HCEC 1CT (cell line): ENCODE data around the gene KNDC1.

ENCODE experiments used
- DNase-seq: peaks from one replicate; pipeline ENCODE4 v3.0.0-alpha.2; 2017

KNDC1 gene

GRCh38 chr10:133246236-133246626 is 86.2 kb downstream of the KNDC1 start:
- no peak for DNase-seq

DNA sequence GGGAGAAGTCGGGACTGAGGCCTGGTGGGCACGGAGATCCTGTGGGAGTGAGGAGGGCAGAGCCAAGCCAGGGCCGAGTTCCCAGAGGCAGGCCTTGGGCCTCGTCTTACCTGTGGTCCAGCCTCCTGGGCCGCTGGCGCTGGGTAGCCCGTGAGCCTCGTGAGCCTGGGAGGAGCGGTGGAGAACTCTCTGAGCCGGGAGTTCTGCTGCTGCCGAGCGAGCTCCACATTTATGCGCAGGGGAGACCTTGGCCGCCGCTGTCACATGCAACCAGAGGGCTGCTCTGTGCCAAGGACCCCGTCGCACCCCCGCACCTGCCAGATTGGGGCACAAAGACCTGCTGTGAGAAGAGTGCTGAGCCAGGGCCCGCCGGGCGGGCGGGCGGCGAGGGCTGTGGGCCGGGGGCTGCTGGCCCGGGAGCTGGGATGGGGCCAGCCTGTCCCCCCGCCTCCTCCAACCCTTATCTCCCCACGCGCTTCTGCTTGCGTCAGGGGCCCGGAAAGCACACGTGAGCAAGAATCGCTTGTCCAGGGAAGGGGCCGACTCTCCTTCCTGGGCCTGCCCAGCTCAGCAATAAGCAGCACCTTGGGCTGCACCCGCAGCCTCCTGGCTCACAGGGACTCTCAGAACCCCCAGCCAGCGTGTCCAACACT is 87.8 kb downstream of the KNDC1 start:
- DNase-seq: no peak

- DNase-seq: no peak
Observed at GRCh38 chr10:133248334-133248715, 88.3 kb downstream of the KNDC1 start.

DNA sequence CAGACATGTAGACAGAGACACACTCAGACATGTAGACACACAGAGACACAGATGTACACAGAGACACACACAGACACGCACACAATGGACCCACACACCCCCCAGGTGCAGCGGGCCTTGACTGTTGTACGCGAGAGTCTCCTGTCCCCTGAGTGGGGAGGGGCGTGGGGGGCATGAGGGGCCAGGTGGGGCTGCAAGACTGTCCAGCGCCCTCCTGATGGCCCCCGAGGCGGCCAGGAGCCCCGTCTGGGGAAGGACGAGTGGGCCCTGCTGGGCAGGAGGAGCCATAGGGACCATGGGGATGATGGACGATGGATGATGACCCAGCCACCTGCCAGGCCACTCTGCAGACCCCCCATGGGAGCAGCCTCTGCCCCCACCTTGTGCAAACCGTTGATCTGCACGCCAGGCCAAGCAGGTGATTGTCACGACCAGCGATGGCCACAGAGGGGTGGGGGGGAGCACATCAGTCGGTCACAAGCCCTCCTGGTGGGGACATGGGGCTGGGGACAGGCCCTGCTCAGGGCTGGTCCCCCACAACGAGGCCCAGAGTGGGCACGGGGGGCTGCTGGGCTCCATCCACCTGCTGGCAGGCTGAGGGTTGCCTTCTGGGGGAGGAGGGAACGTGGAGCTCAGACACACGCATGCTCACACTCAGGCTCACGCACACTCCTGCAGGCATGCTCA is 89.2 kb downstream of the KNDC1 start:
- no peak for DNase-seq

GRCh38 chr10:133249975-133250754 is 90.1 kb downstream of the KNDC1 start:
- no peak for DNase-seq

GRCh38 chr10:133251388-133252222 is 91.6 kb downstream of the KNDC1 start:
- DNase-seq: no peak

GRCh38 chr10:133252223-133252552 is 92.2 kb downstream of the KNDC1 start:
- no peak for DNase-seq

DNA sequence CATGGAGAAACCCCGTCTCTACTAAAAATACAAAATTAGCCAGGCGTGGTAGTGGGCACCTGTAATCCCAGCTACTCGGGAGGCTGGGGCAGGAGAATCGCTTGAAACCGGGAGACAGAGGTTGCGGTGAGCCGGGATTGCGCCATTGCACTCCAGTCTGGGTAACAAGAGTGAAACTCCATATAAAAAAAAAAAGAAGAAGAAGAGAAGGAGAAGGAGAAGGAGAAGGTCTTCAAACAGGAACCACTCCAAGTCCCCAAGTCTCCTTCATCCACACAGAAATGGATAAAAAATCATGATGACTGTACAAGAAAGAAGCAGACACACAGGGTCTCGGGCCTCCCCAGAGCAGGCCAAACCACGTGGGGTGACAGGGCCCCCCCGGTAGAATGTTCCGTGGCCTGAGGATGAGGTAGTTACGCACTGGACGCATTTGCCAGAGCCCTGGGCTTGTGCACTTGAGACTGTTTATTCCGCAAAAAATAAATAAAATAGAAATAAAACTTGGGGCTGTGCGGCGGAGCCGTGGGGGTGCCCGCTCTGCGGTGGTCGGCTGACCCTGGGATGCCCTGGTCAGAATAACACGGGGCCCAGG is 93.4 kb downstream of the KNDC1 start:
- DNase-seq: no peak

DNA sequence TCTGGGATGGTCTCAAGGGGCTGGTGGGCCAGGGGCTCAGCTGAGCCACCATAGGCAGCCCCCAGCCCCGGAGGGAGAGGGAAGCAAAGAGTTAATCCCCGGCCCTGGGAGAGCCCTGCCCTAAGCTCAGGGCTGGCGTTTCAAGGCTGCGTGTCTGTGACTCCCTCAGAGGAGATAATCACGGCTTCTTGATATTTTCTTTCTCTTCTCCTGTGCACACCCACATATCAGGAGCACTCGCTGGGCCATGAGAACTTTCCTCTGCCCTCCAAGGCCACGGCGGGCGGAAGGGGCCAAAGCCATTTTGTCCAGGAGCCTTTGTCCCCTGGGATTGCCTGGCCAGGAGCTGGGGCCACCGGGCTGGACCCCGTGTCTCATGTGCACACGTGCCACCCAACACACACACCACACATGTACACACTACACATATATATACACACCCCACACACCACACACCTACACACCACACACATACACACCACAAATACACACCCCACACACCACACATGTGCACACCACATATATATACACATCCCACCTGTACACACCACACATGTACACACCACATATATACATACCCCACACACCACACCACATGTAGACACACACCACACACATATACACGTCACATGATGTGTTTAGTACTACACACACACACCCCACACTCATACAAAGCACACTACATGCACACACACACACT is 94.6 kb downstream of the KNDC1 start:
- no peak for DNase-seq

DNA sequence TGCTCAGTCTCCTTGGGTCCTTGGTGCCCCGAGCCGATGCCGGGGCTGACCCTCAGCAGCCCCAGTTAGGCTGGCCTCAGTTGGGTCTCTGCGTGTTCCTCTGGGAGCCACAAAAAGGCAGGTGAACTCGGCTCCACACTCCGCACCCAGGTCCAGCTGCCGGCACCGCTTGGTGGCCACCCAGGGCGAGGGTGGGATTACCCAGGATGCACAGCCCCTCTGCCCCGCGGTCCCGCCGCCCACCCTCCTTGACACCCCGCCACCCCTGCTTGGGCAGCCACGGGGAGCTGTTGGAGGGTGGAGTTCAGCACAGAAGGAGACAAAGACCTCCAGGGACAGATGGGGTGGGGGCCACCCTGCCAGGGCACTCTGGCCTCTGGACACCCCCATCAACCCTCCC is 95.3 kb downstream of the KNDC1 start:
- no peak for DNase-seq

- peak; percentile 67 for DNase-seq
Observed at GRCh38 chr10:133257489-133258065, 97.6 kb downstream of the KNDC1 start.

DNA sequence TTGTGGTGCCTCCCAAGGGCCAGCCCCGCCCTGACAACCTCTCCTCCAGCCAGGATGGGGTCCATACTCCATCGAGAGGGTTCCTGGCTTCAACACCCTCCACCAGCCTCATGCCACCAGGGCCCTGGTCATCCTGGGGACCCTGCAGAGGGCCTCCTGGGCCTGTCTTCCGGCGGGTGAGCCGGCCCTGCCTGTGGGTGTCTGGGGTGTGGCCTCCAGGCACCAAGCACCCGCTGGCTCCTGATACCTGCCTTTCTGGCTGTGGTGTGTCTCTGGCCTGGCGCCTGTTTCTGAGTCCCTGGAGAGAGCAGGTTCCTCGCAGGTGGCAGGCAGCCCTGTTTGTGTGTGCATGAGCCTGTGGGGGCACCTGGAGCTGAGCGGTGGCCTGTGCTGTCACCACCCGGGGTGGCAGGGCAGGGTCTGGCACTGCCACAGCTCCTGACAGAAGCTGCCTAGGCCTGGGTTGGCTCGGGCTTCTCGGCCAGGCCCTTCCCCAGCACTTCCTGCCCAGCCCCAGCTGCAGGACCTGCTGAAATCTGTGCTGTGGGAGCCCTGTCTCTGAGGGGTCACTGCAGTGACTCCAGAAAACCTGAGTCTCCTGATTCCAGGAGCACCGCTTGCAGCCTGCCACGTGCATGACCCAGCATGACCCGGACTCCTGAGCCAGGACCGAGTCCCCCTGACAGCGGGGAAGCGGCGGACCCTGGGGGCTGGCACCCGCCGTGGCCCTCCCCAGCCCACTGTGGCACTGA is 98.2 kb downstream of the KNDC1 start:
- DNase-seq: no peak

- DNase-seq: peak; percentile 99
Observed at GRCh38 chr10:133258818-133259601, 99.0 kb downstream of the KNDC1 start.

GRCh38 chr10:133259602-133259989 is 99.6 kb downstream of the KNDC1 start:
- DNase-seq: no peak

DNA sequence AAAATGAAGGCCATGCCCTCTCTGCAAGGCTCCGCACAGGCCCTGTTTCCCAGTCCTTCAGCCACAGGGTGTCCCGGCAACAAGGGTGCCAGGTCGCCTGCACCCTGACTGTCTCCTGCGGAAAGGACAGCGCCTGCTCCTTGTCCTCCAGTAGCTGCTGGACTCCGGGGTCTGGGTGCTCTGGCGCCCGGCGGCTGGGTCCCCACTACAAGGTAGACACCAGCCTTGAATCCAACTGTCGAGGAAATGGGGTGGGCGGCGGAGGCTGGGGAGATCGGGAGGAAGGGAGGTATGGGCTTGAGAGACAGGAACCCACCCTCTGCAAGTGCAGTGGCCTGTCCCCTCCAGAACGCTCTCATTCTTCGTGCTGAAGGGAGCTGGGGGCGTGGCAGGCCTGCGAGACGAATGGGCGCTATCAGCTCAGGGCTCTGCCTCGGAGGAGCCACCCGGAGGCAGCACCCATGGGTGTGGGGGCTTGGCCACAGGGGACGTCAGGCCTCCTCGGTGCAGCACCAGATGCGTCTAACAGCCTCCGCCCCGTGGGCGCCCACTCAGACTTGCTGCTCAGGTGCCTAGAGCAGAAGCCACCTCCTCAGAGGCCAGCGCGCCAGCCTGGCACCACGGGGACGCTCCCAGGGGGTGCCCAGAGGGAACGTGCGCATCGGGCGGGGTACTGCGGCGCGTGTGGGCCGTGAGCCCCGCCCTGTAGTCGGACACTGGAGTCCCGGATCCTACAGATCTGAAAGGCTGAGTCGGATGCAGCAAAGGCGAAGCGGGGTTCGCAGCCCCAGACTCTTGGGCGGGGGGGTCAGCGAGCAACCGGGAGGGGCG is 101.1 kb downstream of the KNDC1 start:
- peak; percentile 27 for DNase-seq

DNA sequence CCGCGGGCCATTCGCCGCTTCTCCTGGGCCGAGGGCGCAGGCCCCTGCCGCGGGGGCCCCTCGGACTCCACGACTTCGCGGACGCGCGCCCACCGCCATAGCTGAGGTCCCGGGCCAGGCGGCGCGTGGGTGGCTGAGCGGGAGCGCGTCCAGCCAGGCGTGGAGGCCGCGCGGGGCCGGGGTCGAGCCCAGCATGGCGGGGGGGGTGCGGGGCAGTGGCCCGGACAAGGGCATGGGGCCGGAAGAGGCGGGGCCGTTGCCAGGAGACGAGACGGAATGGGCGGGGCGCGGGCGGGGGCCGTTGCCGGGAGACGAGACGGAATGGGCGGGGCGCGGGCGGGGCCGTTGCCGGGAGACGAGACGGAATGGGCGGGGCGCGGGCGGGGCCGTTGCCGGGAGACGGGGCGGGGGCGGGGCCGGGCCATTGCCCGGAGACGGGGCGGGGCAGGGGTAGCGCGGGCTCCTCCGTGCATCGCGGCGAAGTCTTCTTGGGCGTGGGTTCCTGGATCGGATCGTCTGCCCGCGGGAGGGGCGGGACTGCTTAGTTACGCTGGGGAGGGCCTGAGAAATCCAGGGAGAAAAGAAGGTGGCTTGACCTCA is 101.8 kb downstream of the KNDC1 start:
- peak; percentile 62 for DNase-seq

GRCh38 chr10:133262696-133263095 is 102.7 kb downstream of the KNDC1 start:
- no peak for DNase-seq

- DNase-seq: no peak
Observed at GRCh38 chr10:133263674-133264073, 103.7 kb downstream of the KNDC1 start.

GRCh38 chr10:133264461-133264860 is 104.4 kb downstream of the KNDC1 start:
- no peak for DNase-seq
